PC-9 (cell line): ENCODE results near the gene ALX4.

Source experiments
- EZH2 ChIP-seq: fragments of 200-600 bp; sonication (generic); IDR thresholded peaks from 2 replicates; pipeline ENCODE4 v1.8.0; 2017; ENCODE audit warnings: antibody characterized with exemption, low read depth
- TF ChIP-seq, protein P1 (sequence below): fragments of 200-600 bp; sonication (generic); conservative IDR thresholded peaks from 2 replicates; pipeline ENCODE4 v1.6.1; 2017; ENCODE audit warnings: mixed run types, antibody characterized with exemption, mild to moderate bottlenecking, moderate library complexity

DNA sequence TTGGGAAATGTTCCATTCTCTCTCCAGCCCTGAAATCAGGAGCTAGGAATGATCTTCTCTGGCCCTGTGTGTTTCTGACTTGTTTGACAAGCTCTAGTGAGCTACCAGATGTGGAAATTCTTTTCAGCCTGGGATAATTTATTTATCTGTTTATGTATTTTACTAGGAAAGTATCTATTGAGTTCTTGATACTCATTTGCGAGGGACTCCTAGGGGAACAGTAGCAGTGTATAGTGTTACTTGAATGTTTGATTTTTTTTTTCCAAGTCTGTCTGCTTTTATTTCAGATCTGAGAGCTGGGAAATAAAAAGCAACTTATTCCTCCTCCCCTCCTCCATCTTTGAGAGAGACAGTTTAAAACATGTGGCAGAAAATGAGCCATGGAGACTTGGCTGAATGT is 92.5 kb downstream of the ALX4 start:
- TF ChIP-seq, protein P1, sequence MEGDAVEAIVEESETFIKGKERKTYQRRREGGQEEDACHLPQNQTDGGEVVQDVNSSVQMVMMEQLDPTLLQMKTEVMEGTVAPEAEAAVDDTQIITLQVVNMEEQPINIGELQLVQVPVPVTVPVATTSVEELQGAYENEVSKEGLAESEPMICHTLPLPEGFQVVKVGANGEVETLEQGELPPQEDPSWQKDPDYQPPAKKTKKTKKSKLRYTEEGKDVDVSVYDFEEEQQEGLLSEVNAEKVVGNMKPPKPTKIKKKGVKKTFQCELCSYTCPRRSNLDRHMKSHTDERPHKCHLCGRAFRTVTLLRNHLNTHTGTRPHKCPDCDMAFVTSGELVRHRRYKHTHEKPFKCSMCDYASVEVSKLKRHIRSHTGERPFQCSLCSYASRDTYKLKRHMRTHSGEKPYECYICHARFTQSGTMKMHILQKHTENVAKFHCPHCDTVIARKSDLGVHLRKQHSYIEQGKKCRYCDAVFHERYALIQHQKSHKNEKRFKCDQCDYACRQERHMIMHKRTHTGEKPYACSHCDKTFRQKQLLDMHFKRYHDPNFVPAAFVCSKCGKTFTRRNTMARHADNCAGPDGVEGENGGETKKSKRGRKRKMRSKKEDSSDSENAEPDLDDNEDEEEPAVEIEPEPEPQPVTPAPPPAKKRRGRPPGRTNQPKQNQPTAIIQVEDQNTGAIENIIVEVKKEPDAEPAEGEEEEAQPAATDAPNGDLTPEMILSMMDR = no peak
- no peak for TF ChIP-seq EZH2
